Ovary (tissue), 3 donors: ENCODE results near the gene TMEM63A.

Experiments
- POLR2A ChIP-seq: fragments of 450-650 bp; IDR thresholded peaks from one replicate; pipeline ENCODE4 v1.6.1; 2017; ENCODE audit warnings: antibody characterized with exemption, mild to moderate bottlenecking, moderate library complexity
- TF ChIP-seq, protein P1 (sequence below), 3 donors: fragments of 450-650 bp in 2 of 3; fragments of 200-600 bp in 1 of 3; IDR thresholded peaks; one replicate each; pipeline versions ENCODE4 v1.5.1 to v1.8.0; 2016 to 2022; ENCODE audit warnings: antibody characterized with exemption in 3 of 3, mild to moderate bottlenecking in 1 of 3
- donor health status: DM: no; HTN: no; CAD: no.

DNA sequence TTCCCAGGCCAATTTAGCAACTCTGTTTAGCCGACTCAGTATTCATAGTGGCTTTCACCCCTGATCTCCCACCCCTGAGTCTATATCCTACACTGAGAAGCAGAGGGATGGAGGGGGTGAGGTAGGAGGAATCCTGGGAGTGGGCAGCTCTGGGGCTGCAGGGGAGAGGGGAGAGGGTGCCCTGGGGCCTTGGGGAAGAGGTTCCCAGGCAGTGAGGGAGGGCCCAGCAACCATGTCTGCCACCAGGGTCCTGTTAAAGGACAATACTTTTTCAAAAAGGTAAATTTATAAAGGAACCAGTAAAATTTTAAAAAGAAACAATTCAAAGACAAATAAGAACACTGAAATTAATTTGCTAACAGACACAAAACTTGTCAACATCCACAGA, 42.0 kb downstream of the TMEM63A start:
- TF ChIP-seq, protein P1, sequence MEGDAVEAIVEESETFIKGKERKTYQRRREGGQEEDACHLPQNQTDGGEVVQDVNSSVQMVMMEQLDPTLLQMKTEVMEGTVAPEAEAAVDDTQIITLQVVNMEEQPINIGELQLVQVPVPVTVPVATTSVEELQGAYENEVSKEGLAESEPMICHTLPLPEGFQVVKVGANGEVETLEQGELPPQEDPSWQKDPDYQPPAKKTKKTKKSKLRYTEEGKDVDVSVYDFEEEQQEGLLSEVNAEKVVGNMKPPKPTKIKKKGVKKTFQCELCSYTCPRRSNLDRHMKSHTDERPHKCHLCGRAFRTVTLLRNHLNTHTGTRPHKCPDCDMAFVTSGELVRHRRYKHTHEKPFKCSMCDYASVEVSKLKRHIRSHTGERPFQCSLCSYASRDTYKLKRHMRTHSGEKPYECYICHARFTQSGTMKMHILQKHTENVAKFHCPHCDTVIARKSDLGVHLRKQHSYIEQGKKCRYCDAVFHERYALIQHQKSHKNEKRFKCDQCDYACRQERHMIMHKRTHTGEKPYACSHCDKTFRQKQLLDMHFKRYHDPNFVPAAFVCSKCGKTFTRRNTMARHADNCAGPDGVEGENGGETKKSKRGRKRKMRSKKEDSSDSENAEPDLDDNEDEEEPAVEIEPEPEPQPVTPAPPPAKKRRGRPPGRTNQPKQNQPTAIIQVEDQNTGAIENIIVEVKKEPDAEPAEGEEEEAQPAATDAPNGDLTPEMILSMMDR (IDR thresholded peaks at IDR 0.05), result no peak
- no peak for TF ChIP-seq POLR2A
